HEK293T (cell line): ENCODE results near the gene TTYH2.

Source experiments
- CTCF ChIA-PET: fragments of 350-600 bp; formaldehyde crosslinking; extraction: SDS; loops from one replicate; lab custom pipeline; 2021; ENCODE audit warnings: antibody characterized with exemption, inconsistent platforms; lab: Yijun Ruan, JAX
- POLR2A ChIA-PET: fragments of 350-600 bp; formaldehyde crosslinking; extraction: SDS; loops from one replicate; lab custom pipeline; 2020; ENCODE audit warnings: antibody characterized with exemption, inconsistent platforms; lab: Yijun Ruan, JAX
- DNase-seq: peaks from one replicate; pipeline ENCODE4 v3.0.0; 2012; ENCODE audit warnings: mixed read lengths; ENCODE audit errors: extremely low spot score
- ARNT ChIP-seq: fragments of 450-650 bp; IDR thresholded peaks from 2 replicates; pipeline ENCODE4 v1.6.1; 2017; ENCODE audit warnings: mild to moderate bottlenecking
- BHLHE40 ChIP-seq: fragments of 450-650 bp; IDR thresholded peaks from 2 replicates; pipeline ENCODE4 v1.6.1; 2016; ENCODE audit warnings: mild to moderate bottlenecking, moderate library complexity, borderline replicate concordance
- CTBP1 ChIP-seq: fragments of 450-650 bp; IDR thresholded peaks from 2 replicates; pipeline ENCODE4 v1.6.1; 2016; ENCODE audit warnings: borderline replicate concordance
- ELF4 ChIP-seq: fragments of 450-650 bp; IDR thresholded peaks from 2 replicates; pipeline ENCODE4 v1.6.1; 2017; ENCODE audit warnings: antibody characterized with exemption
- FOXA1 ChIP-seq: fragments of 450-650 bp; IDR thresholded peaks from 2 replicates; pipeline ENCODE4 v1.6.1; 2016; ENCODE audit warnings: mild to moderate bottlenecking
- FOXK2 ChIP-seq: fragments of 450-650 bp; IDR thresholded peaks from 2 replicates; pipeline ENCODE4 v1.6.1; 2016; ENCODE audit warnings: mild to moderate bottlenecking
- FOXM1 ChIP-seq: fragments of 450-650 bp; IDR thresholded peaks from 2 replicates; pipeline ENCODE4 v1.6.1; 2017; ENCODE audit warnings: mild to moderate bottlenecking, borderline replicate concordance
- HDGF ChIP-seq: fragments of 450-650 bp; IDR thresholded peaks from 2 replicates; pipeline ENCODE4 v1.6.1; 2017; ENCODE audit warnings: antibody characterized with exemption, borderline replicate concordance
- L3MBTL2 ChIP-seq: fragments of 450-650 bp; conservative IDR thresholded peaks from 2 replicates; pipeline ENCODE4 v1.6.1; 2016; ENCODE audit warnings: mild to moderate bottlenecking
- LEF1 ChIP-seq: fragments of 450-650 bp; IDR thresholded peaks from 2 replicates; pipeline ENCODE4 v1.6.1; 2017; ENCODE audit warnings: mild to moderate bottlenecking, borderline replicate concordance
- NFRKB ChIP-seq: fragments of 450-650 bp; IDR thresholded peaks from 2 replicates; pipeline ENCODE4 v1.6.1; 2016; ENCODE audit warnings: mild to moderate bottlenecking, moderate library complexity
- PKNOX1 ChIP-seq: fragments of 450-650 bp; IDR thresholded peaks from 2 replicates; pipeline ENCODE4 v1.6.1; 2016
- SP1 ChIP-seq: fragments of 450-650 bp; IDR thresholded peaks from 2 replicates; pipeline ENCODE4 v1.6.1; 2017
- SUZ12 ChIP-seq: fragments of 450-650 bp; IDR thresholded peaks from 2 replicates; pipeline ENCODE4 v1.6.1; 2016; ENCODE audit warnings: mild to moderate bottlenecking
- TARDBP ChIP-seq: fragments of 450-650 bp; IDR thresholded peaks from 2 replicates; pipeline ENCODE4 v1.6.1; 2016
- ZNF384 ChIP-seq: fragments of 450-650 bp; IDR thresholded peaks from 2 replicates; pipeline ENCODE4 v1.6.1; 2016

Gene TTYH2

GRCh38 chr17:74217037-74217730 lies 3.8 kb downstream of the TTYH2 start:
- DNase-seq = no peak
- CTCF ChIA-PET = interaction anchor here (0.7 to 0.8 kb wide), 2 partner anchors 145 to 316 kb away, joined by 3 to 4 read pairs; no protein-coding TSS in a partner anchor
- POLR2A ChIA-PET = interaction anchor here (0.8 kb wide), 1 partner anchor 14 kb away, joined by 3 read pairs; no protein-coding TSS in a partner anchor
- TF ChIP-seq CTBP1 (no peak), SP1 (no peak), FOXK2 (no peak), ARNT (no peak)

GRCh38 chr17:74217888-74218287 lies 4.5 kb downstream of the TTYH2 start:
- POLR2A ChIA-PET = interaction anchor here (0.8 kb wide), 1 partner anchor 14 kb away, joined by 3 read pairs; no protein-coding TSS in a partner anchor
- no peak for TF ChIP-seq PKNOX1
- no peak for TF ChIP-seq ARNT
- TF ChIP-seq BHLHE40 = no peak
- no peak for TF ChIP-seq SP1
- no peak for TF ChIP-seq FOXA1
- no peak for TF ChIP-seq TARDBP
- no peak for TF ChIP-seq FOXK2
- TF ChIP-seq L3MBTL2 = no peak
- no peak for TF ChIP-seq CTBP1
- no peak for DNase-seq
- CTCF ChIA-PET = no interaction called here

GRCh38 chr17:74218436-74218835 lies 5.1 kb downstream of the TTYH2 start:
- TF ChIP-seq ELF4 = no peak
- TF ChIP-seq FOXK2 = no peak
- TF ChIP-seq PKNOX1 = no peak
- TF ChIP-seq CTBP1 = no peak
- TF ChIP-seq FOXM1 = no peak
- TF ChIP-seq TARDBP = no peak
- no peak for DNase-seq
- CTCF ChIA-PET = no interaction called here
- POLR2A ChIA-PET = no interaction called here

- POLR2A ChIA-PET = interaction anchor here (0.7 to 1.2 kb wide), 2 partner anchors 12 to 16 kb away, joined by 3 to 7 read pairs; partner anchors contain the start of gene RPL38
- DNase-seq = no peak
- TF ChIP-seq LEF1 (no peak), ARNT (no peak), TARDBP (no peak), L3MBTL2 (no peak), PKNOX1 (no peak), SUZ12 (no peak), BHLHE40 (no peak), FOXA1 (no peak), NFRKB (no peak), SP1 (no peak), FOXK2 (no peak), CTBP1 (no peak)
- CTCF ChIA-PET = no interaction called here
Observed at GRCh38 chr17:74219576-74220133, 6.3 kb downstream of the TTYH2 start.

- TF ChIP-seq TARDBP (no peak), L3MBTL2 (no peak), ELF4 (no peak)
- POLR2A ChIA-PET = interaction anchor here (0.7 to 1.2 kb wide), 2 partner anchors 12 to 17 kb away, joined by 3 to 7 read pairs; partner anchors contain the start of gene RPL38
- CTCF ChIA-PET = no interaction called here
- no peak for DNase-seq
Observed at GRCh38 chr17:74220219-74220618, 6.8 kb downstream of the TTYH2 start.

GRCh38 chr17:74220946-74221818 lies 7.8 kb downstream of the TTYH2 start:
- TF ChIP-seq CTBP1 = no peak
- no peak for TF ChIP-seq SP1
- no peak for TF ChIP-seq LEF1
- TF ChIP-seq ELF4 = no peak
- no peak for TF ChIP-seq BHLHE40
- TF ChIP-seq HDGF = no peak
- no peak for TF ChIP-seq PKNOX1
- no peak for TF ChIP-seq ZNF384
- no peak for TF ChIP-seq FOXK2
- TF ChIP-seq FOXM1 = no peak
- TF ChIP-seq ARNT = no peak
- ChIA-PET POLR2A (interaction anchor here (0.7 to 2.4 kb wide), 4 partner anchors 8 to 75 kb away, joined by 3 to 8 read pairs (median 6); partner anchors contain the start of genes RPL38 and TTYH2), CTCF (no interaction called here)
- DNase-seq = no peak
